ENCODE measurements around the gene OPCML.

Gene OPCML

GRCh38 chr11:133399855-133400625 lies 132.3 kb downstream of the OPCML start:
- Histone ChIP-seq H3K27me3 (ENCODE audit: control insufficient read depth in 1 of 2, insufficient read depth in 2 of 2, low read length in 2 of 2) (no peaks in the 10 kb centered on the region), H3K4me3 (ENCODE audit: low read depth in 1 of 2, low read length in 2 of 2) (no peak overlapping the region), H3K9ac (ENCODE audit: low read depth in 1 of 2, low read length in 2 of 2) (no peak overlapping the region), H3K9me3 (ENCODE audit: control insufficient read depth in 1 of 2, low read length in 2 of 2) (no peaks in the 10 kb centered on the region), H3K4me1 (ENCODE audit: control insufficient read depth in 1 of 2, insufficient read depth in 2 of 2, low read length in 2 of 2) (no peaks in the 10 kb centered on the region), H3K27ac (ENCODE audit: low read depth, low read length) (no peak overlapping the region), H3K36me3 (ENCODE audit: control insufficient read depth in 1 of 2, insufficient read depth in 2 of 2, low read length in 2 of 2) (no peaks in the 10 kb centered on the region)

- Histone ChIP-seq H3K36me3 (ENCODE audit: control insufficient read depth in 1 of 2, insufficient read depth in 2 of 2, low read length in 2 of 2) (no peaks in the 10 kb centered on the region), H3K4me1 (ENCODE audit: control insufficient read depth in 1 of 2, insufficient read depth in 2 of 2, low read length in 2 of 2) (no peaks in the 10 kb centered on the region), H3K27me3 (ENCODE audit: control insufficient read depth in 1 of 2, insufficient read depth in 2 of 2, low read length in 2 of 2) (no peaks in the 10 kb centered on the region), H3K4me3 (ENCODE audit: low read depth in 1 of 2, low read length in 2 of 2) (no peak overlapping the region), H3K9me3 (ENCODE audit: control insufficient read depth in 1 of 2, low read length in 2 of 2) (no peaks in the 10 kb centered on the region), H3K9ac (ENCODE audit: low read depth in 1 of 2, low read length in 2 of 2) (no peak overlapping the region), H3K27ac (ENCODE audit: low read depth, low read length) (no peak overlapping the region)
These were observed 133.0 kb downstream of the OPCML start for GRCh38 chr11:133399294-133399693.

GRCh38 chr11:133390803-133391202 lies 141.5 kb downstream of the OPCML start:
- H3K36me3 ChIP-seq (ENCODE audit: control insufficient read depth in 1 of 2, insufficient read depth in 2 of 2, low read length in 2 of 2) = no peaks in the 10 kb centered on the region
- peaks cover 7% of the 10 kb centered on the region in 2 donors for H3K4me1 ChIP-seq (ENCODE audit: control insufficient read depth in 1 of 2, insufficient read depth in 2 of 2, low read length in 2 of 2)
- no peak overlapping the region for H3K4me3 ChIP-seq (ENCODE audit: low read depth in 1 of 2, low read length in 2 of 2)
- no peaks in the 10 kb centered on the region for H3K27me3 ChIP-seq (ENCODE audit: control insufficient read depth in 1 of 2, insufficient read depth in 2 of 2, low read length in 2 of 2)
- no peaks in the 10 kb centered on the region for H3K9me3 ChIP-seq (ENCODE audit: control insufficient read depth in 1 of 2, low read length in 2 of 2)
- H3K27ac ChIP-seq (ENCODE audit: low read depth, low read length) = no peak overlapping the region
- H3K9ac ChIP-seq (ENCODE audit: low read depth in 1 of 2, low read length in 2 of 2) = no peak overlapping the region

- no peak overlapping the region for H3K4me3 ChIP-seq (ENCODE audit: low read depth in 1 of 2, low read length in 2 of 2)
- H3K36me3 ChIP-seq (ENCODE audit: control insufficient read depth in 1 of 2, insufficient read depth in 2 of 2, low read length in 2 of 2) = no peaks in the 10 kb centered on the region
- H3K9ac ChIP-seq (ENCODE audit: low read depth in 1 of 2, low read length in 2 of 2) = no peak overlapping the region
- H3K4me1 ChIP-seq (ENCODE audit: control insufficient read depth in 1 of 2, insufficient read depth in 2 of 2, low read length in 2 of 2) = peaks cover 14 to 17% of the 10 kb centered on the region in 2 donors
- H3K27ac ChIP-seq (ENCODE audit: low read depth, low read length) = no peak overlapping the region
- H3K9me3 ChIP-seq (ENCODE audit: control insufficient read depth in 1 of 2, low read length in 2 of 2) = no peaks in the 10 kb centered on the region
- H3K27me3 ChIP-seq (ENCODE audit: control insufficient read depth in 1 of 2, insufficient read depth in 2 of 2, low read length in 2 of 2) = no peaks in the 10 kb centered on the region
These were observed 143.2 kb downstream of the OPCML start for GRCh38 chr11:133388975-133389568.

- Histone ChIP-seq H3K9ac (ENCODE audit: low read depth in 1 of 2, low read length in 2 of 2) (no peak overlapping the region), H3K4me3 (ENCODE audit: low read depth in 1 of 2, low read length in 2 of 2) (no peak overlapping the region)
These were observed 144.0 kb downstream of the OPCML start for GRCh38 chr11:133388260-133388659.

GRCh38 chr11:133386852-133387251 lies 145.4 kb downstream of the OPCML start:
- Histone ChIP-seq H3K27me3 (ENCODE audit: control insufficient read depth in 1 of 2, insufficient read depth in 2 of 2, low read length in 2 of 2) (no peaks in the 10 kb centered on the region), H3K9ac (ENCODE audit: low read depth in 1 of 2, low read length in 2 of 2) (no peak overlapping the region), H3K9me3 (ENCODE audit: control insufficient read depth in 1 of 2, low read length in 2 of 2) (no peaks in the 10 kb centered on the region), H3K27ac (ENCODE audit: low read depth, low read length) (no peak overlapping the region), H3K4me1 (ENCODE audit: control insufficient read depth in 1 of 2, insufficient read depth in 2 of 2, low read length in 2 of 2) (peaks cover 27 to 36% of the 10 kb centered on the region in 2 donors), H3K4me3 (ENCODE audit: low read depth in 1 of 2, low read length in 2 of 2) (no peak overlapping the region), H3K36me3 (ENCODE audit: control insufficient read depth in 1 of 2, insufficient read depth in 2 of 2, low read length in 2 of 2) (no peaks in the 10 kb centered on the region)

More at GRCh38 chr11:133388260-133388659, 144.0 kb downstream of the OPCML start:
- Histone ChIP-seq H3K27ac (ENCODE audit: low read depth, low read length) (no peak overlapping the region), H3K4me1 (ENCODE audit: control insufficient read depth in 1 of 2, insufficient read depth in 2 of 2, low read length in 2 of 2) (peaks cover 17 to 24% of the 10 kb centered on the region in 2 donors), H3K9me3 (ENCODE audit: control insufficient read depth in 1 of 2, low read length in 2 of 2) (no peaks in the 10 kb centered on the region), H3K27me3 (ENCODE audit: control insufficient read depth in 1 of 2, insufficient read depth in 2 of 2, low read length in 2 of 2) (no peaks in the 10 kb centered on the region), H3K36me3 (ENCODE audit: control insufficient read depth in 1 of 2, insufficient read depth in 2 of 2, low read length in 2 of 2) (no peaks in the 10 kb centered on the region)

- peak overlapping the region in 1 of 2 donors; percentile 4 for H3K4me3 ChIP-seq (ENCODE audit: low read depth in 1 of 2, low read length in 2 of 2)
- H3K36me3 ChIP-seq (ENCODE audit: control insufficient read depth in 1 of 2, insufficient read depth in 2 of 2, low read length in 2 of 2) = no peaks in the 10 kb centered on the region
- peaks cover 27 to 36% of the 10 kb centered on the region in 2 donors for H3K4me1 ChIP-seq (ENCODE audit: control insufficient read depth in 1 of 2, insufficient read depth in 2 of 2, low read length in 2 of 2)
- H3K9me3 ChIP-seq (ENCODE audit: control insufficient read depth in 1 of 2, low read length in 2 of 2) = no peaks in the 10 kb centered on the region
- no peak overlapping the region for H3K9ac ChIP-seq (ENCODE audit: low read depth in 1 of 2, low read length in 2 of 2)
- no peak overlapping the region for H3K27ac ChIP-seq (ENCODE audit: low read depth, low read length)
- no peaks in the 10 kb centered on the region for H3K27me3 ChIP-seq (ENCODE audit: control insufficient read depth in 1 of 2, insufficient read depth in 2 of 2, low read length in 2 of 2)
These were observed 146.0 kb downstream of the OPCML start for GRCh38 chr11:133386262-133386661.

GRCh38 chr11:133385781-133386180 lies 146.5 kb downstream of the OPCML start:
- Histone ChIP-seq H3K9me3 (ENCODE audit: control insufficient read depth in 1 of 2, low read length in 2 of 2) (no peaks in the 10 kb centered on the region), H3K4me3 (ENCODE audit: low read depth in 1 of 2, low read length in 2 of 2) (no peak overlapping the region), H3K27me3 (ENCODE audit: control insufficient read depth in 1 of 2, insufficient read depth in 2 of 2, low read length in 2 of 2) (no peaks in the 10 kb centered on the region), H3K9ac (ENCODE audit: low read depth in 1 of 2, low read length in 2 of 2) (no peak overlapping the region), H3K36me3 (ENCODE audit: control insufficient read depth in 1 of 2, insufficient read depth in 2 of 2, low read length in 2 of 2) (no peaks in the 10 kb centered on the region), H3K27ac (ENCODE audit: low read depth, low read length) (no peak overlapping the region), H3K4me1 (ENCODE audit: control insufficient read depth in 1 of 2, insufficient read depth in 2 of 2, low read length in 2 of 2) (peaks cover 27 to 36% of the 10 kb centered on the region in 2 donors)

- Histone ChIP-seq H3K36me3 (ENCODE audit: control insufficient read depth in 1 of 2, insufficient read depth in 2 of 2, low read length in 2 of 2) (no peaks in the 10 kb centered on the region), H3K9me3 (ENCODE audit: control insufficient read depth in 1 of 2, low read length in 2 of 2) (no peaks in the 10 kb centered on the region), H3K27ac (ENCODE audit: low read depth, low read length) (no peak overlapping the region), H3K27me3 (ENCODE audit: control insufficient read depth in 1 of 2, insufficient read depth in 2 of 2, low read length in 2 of 2) (no peaks in the 10 kb centered on the region), H3K9ac (ENCODE audit: low read depth in 1 of 2, low read length in 2 of 2) (no peak overlapping the region), H3K4me3 (ENCODE audit: low read depth in 1 of 2, low read length in 2 of 2) (no peak overlapping the region), H3K4me1 (ENCODE audit: control insufficient read depth in 1 of 2, insufficient read depth in 2 of 2, low read length in 2 of 2) (peaks cover 27 to 36% of the 10 kb centered on the region in 2 donors)
These were observed 147.6 kb downstream of the OPCML start for GRCh38 chr11:133384731-133385130.

- no peaks in the 10 kb centered on the region for H3K27me3 ChIP-seq (ENCODE audit: control insufficient read depth in 1 of 2, insufficient read depth in 2 of 2, low read length in 2 of 2)
- H3K27ac ChIP-seq (ENCODE audit: low read depth, low read length) = no peak overlapping the region
- peaks cover 27 to 36% of the 10 kb centered on the region in 2 donors for H3K4me1 ChIP-seq (ENCODE audit: control insufficient read depth in 1 of 2, insufficient read depth in 2 of 2, low read length in 2 of 2)
- H3K4me3 ChIP-seq (ENCODE audit: low read depth in 1 of 2, low read length in 2 of 2) = no peak overlapping the region
- H3K9ac ChIP-seq (ENCODE audit: low read depth in 1 of 2, low read length in 2 of 2) = no peak overlapping the region
- no peaks in the 10 kb centered on the region for H3K9me3 ChIP-seq (ENCODE audit: control insufficient read depth in 1 of 2, low read length in 2 of 2)
- no peaks in the 10 kb centered on the region for H3K36me3 ChIP-seq (ENCODE audit: control insufficient read depth in 1 of 2, insufficient read depth in 2 of 2, low read length in 2 of 2)
These were observed 148.6 kb downstream of the OPCML start for GRCh38 chr11:133383689-133384088.
